ENCODE results near the gene ADAMTSL4. TPM values are rescaled to one million over a fixed set of nuclear protein-coding genes. Genes with fewer than 3 reads are reported as not detected.
A peak's percentile ranks its signal among the peaks of the same experiment; 100 is the strongest.

ADAMTSL4 gene
- total RNA-seq = 1.2 and 1.6 TPM in 2 replicates

DNA sequence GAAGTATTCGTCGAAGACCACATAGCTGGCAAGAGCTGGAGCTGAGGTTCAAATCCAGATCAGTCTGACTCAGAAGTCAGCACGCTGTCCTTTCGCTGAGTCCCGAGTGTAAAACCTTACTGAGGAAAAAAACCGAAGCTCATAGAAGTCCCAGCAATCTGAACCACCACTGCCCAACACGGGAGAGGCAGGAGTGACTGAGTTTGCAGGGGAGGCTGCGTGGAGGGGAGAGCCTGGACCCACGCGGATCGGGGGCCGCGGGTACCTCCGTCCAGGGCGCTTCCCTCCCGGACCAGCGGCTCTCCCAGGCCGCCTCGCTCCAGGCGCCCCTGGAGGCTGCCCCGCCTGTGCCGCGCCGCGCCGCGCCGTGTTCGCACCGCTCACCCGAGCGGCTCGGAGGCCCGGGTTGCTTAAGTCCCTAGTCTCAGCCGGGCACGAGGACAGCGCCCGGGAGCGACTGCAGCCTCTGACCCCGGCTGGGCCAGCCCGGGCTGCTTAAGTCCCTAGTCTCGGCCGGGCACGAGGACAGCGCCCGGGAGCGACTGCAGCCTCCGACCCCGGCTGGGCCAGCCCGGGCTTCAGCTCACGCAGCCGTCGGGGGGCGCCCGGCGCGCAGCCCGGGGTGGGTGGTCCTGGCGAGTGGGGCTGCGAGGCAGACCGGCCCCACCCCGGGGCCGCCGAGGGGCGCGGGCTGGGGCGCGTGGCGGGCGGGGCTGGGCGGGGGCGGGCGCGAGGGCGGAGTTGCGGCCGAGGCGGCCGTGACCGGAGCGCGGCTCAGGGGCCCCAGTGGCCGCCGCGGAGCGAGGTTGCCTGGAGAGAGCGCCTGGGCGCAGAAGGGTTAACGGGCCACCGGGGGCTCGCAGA is at the start of gene ADAMTSL4:
Gene ADAMTSL4 (plus strand): TSS at position 777 of the 864 bp plus-strand sequence. CDS start 2,881 bp downstream, outside the sequence.
- peaks cover 1% of the 10 kb centered on the region for H3K36me3 ChIP-seq (ENCODE audit: control insufficient read depth, insufficient read depth, low read length)
- TF ChIP-seq, protein P1, sequence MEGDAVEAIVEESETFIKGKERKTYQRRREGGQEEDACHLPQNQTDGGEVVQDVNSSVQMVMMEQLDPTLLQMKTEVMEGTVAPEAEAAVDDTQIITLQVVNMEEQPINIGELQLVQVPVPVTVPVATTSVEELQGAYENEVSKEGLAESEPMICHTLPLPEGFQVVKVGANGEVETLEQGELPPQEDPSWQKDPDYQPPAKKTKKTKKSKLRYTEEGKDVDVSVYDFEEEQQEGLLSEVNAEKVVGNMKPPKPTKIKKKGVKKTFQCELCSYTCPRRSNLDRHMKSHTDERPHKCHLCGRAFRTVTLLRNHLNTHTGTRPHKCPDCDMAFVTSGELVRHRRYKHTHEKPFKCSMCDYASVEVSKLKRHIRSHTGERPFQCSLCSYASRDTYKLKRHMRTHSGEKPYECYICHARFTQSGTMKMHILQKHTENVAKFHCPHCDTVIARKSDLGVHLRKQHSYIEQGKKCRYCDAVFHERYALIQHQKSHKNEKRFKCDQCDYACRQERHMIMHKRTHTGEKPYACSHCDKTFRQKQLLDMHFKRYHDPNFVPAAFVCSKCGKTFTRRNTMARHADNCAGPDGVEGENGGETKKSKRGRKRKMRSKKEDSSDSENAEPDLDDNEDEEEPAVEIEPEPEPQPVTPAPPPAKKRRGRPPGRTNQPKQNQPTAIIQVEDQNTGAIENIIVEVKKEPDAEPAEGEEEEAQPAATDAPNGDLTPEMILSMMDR (IDR thresholded peaks at IDR 0.05; ENCODE audit: insufficient read depth, low read length, severe bottlenecking) = peak; percentile 30
- FAIRE-seq = no peak
- DNase-seq (ENCODE audit: low read depth) = peak; percentile 48
- H3K27me3 ChIP-seq (ENCODE audit: control insufficient read depth, insufficient read depth, low read length) = no peaks in the 10 kb centered on the region
- H3K4me3 ChIP-seq (ENCODE audit: low read depth, low read length) = peak within 1 kb of the TSS; percentile 54

DNA sequence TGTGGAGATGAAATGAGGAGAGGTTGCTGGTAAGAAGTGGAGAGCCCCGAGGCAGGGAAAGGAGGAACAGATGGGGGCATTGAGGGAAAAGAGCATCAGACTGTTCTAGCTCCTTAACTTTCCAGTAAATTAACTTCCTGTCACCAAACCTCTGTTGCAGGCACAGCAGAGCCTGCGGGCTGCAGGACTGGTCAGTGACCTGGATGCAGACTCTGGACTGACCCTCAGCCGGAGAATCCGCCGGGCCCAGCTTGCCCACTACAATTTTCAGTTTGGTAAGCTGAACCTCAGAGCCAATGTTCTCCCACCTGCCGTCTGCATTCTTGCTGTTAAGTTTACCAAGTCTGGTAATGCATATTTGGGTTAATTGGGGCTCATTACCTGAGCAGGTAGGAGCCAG is 43.8 kb upstream of the ADAMTSL4 start:
- DNase-seq (ENCODE audit: low read depth) = no peak
- TF ChIP-seq, protein P1 (IDR thresholded peaks at IDR 0.05; ENCODE audit: insufficient read depth, low read length, severe bottlenecking) = no peak
- Histone ChIP-seq H3K27me3 (ENCODE audit: control insufficient read depth, insufficient read depth, low read length) (no peaks in the 10 kb centered on the region), H3K4me3 (ENCODE audit: low read depth, low read length) (no peak overlapping the region), H3K36me3 (ENCODE audit: control insufficient read depth, insufficient read depth, low read length) (peaks cover 14% of the 10 kb centered on the region)
- FAIRE-seq = no peak

DNA sequence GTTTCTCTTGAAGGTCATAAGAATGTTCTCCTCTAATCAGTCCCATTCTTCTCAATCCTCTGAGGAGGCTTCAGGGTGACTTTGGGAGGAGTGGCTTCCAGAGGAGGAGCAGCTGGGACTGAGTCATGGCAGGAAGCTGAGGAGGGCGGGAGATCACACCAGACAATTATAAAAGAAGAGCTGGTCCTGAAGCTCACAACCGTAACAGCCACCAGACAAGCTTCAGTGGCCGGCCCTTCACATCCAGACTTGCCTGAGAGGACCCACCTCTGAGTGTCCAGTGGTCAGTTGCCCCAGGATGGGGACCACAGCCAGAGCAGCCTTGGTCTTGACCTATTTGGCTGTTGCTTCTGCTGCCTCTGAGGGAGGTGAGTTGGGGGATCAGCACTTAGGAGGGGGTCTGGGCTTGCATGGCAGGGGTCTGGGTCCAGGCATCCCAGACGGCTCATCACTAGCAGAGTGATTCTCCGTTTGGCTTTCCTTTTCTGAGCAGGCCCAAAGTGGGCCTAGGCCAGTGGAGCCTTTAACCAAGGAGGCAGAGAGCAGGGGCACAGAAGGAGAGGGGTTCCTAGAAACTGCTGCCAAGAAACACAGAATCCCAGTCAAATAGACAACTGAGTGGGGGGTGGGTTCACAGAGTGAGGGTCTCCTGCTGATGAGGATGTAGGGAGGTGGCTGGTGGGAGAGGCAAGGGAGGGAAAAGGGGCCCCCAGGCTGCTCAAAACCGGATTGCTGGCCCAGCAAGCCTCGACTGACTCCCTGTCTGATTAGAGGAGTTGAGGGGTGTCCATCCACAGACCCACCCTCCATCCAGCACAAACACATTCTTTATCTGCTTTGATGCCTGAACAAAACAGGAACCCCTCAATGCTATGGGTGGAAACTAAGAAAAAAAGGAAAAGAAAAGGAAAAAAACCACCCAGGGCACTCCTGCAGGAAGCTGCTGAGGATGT is 41.0 kb upstream of the ADAMTSL4 start, which contains the start of gene ECM1:
Gene ECM1 (plus strand): TSS at position 198 of the 953 bp plus-strand sequence. CDS start 101 bp downstream, at position 299.
- Histone ChIP-seq H3K4me3 (ENCODE audit: low read depth, low read length) (no peak within 1 kb of the TSS), H3K36me3 (ENCODE audit: control insufficient read depth, insufficient read depth, low read length) (peaks cover 12% of the 10 kb centered on the region), H3K27me3 (ENCODE audit: control insufficient read depth, insufficient read depth, low read length) (no peaks in the 10 kb centered on the region)
- no peak for FAIRE-seq
- peak; percentile 72 for DNase-seq (ENCODE audit: low read depth)
- TF ChIP-seq, protein P1 (IDR thresholded peaks at IDR 0.05; ENCODE audit: insufficient read depth, low read length, severe bottlenecking) = no peak

DNA sequence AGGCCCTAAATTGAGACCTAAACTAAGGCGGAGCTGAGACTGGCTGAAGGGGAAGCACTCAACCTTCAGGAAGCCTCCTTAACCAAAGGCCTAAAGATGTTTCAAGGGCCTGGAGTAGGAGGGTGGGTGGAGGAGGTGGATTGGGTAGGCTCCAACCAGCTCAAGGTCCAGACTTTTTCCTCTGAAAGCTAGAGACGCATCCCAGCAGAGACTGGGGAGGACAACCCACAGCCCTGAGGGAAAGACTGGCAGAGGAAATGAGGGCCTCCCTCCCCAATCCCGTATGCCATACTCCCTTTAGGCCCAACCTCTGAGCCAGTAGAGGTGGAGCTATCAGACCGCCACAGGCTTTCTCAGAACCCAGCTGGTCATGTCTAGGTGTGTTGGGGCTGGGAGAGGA is 40.2 kb upstream of the ADAMTSL4 start:
- H3K4me3 ChIP-seq (ENCODE audit: low read depth, low read length) = no peak overlapping the region
- TF ChIP-seq, protein P1 (IDR thresholded peaks at IDR 0.05; ENCODE audit: insufficient read depth, low read length, severe bottlenecking) = no peak
- FAIRE-seq (no peak), DNase-seq (ENCODE audit: low read depth) (no peak)
- H3K36me3 ChIP-seq (ENCODE audit: control insufficient read depth, insufficient read depth, low read length) = peaks cover 12% of the 10 kb centered on the region
- H3K27me3 ChIP-seq (ENCODE audit: control insufficient read depth, insufficient read depth, low read length) = no peaks in the 10 kb centered on the region

DNA sequence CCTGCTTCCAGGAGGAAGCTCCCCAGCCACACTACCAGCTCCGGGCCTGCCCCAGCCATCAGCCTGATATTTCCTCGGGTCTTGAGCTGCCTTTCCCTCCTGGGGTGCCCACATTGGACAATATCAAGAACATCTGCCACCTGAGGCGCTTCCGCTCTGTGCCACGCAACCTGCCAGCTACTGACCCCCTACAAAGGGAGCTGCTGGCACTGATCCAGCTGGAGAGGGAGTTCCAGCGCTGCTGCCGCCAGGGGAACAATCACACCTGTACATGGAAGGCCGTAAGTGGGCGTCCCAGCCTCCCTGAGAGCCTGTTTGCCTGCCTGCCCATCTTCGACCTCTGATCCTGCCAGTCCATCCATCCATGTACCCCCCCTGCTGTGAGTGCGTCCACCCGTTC is 37.7 kb upstream of the ADAMTSL4 start:
- no peak for DNase-seq (ENCODE audit: low read depth)
- TF ChIP-seq, protein P1 (IDR thresholded peaks at IDR 0.05; ENCODE audit: insufficient read depth, low read length, severe bottlenecking) = no peak
- Histone ChIP-seq H3K36me3 (ENCODE audit: control insufficient read depth, insufficient read depth, low read length) (peaks cover 5% of the 10 kb centered on the region), H3K27me3 (ENCODE audit: control insufficient read depth, insufficient read depth, low read length) (no peaks in the 10 kb centered on the region), H3K4me3 (ENCODE audit: low read depth, low read length) (no peak overlapping the region)
- no peak for FAIRE-seq
